HepG2 (cell line): ENCODE results near the gene MAPK12. TPM values are rescaled to one million over a fixed set of nuclear protein-coding genes. Genes with fewer than 3 reads are reported as not detected.

Experiments
- CHD2 ChIP-seq: IDR thresholded peaks from 2 replicates; pipeline ENCODE4 v1.6.1; 2011; ENCODE audit warnings: low read depth, low read length, improper control_type of control experiment
- E2F1 ChIP-seq: sonication (generic); formaldehyde crosslinking; IDR thresholded peaks from 2 replicates; pipeline ENCODE4 v1.5.0; 2020; ENCODE audit warnings: missing genetic modification reagents
- GABPA ChIP-seq, 2 experiments: IDR thresholded peaks; 2 replicates each; pipeline ENCODE4 v1.6.1; 2011 to 2016; ENCODE audit warnings: low read depth in 2 of 2, low read length in 1 of 2, missing biosample characterization in 1 of 2, missing genetic modification characterization in 1 of 2
- GZF1 ChIP-seq: sonication (generic); formaldehyde crosslinking; IDR thresholded peaks from 2 replicates; pipeline ENCODE4 v1.5.1; 2020; ENCODE audit warnings: mild to moderate bottlenecking, missing genetic modification reagents
- HINFP ChIP-seq: sonication (generic); formaldehyde crosslinking; IDR thresholded peaks from 2 replicates; pipeline ENCODE4 v1.4.0; 2020; ENCODE audit warnings: low read depth, mild to moderate bottlenecking, missing genetic modification reagents
- IKZF1 ChIP-seq: fragments of 450-650 bp; IDR thresholded peaks from 2 replicates; pipeline ENCODE4 v1.7.1; 2016
- MAF1 ChIP-seq: sonication (generic); formaldehyde crosslinking; IDR thresholded peaks from 2 replicates; pipeline ENCODE4 v1.5.0; 2020; ENCODE audit warnings: missing genetic modification reagents, borderline replicate concordance
- MIXL1 ChIP-seq: IDR thresholded peaks from 2 replicates; pipeline ENCODE4 v1.6.1; 2016
- RARG ChIP-seq: sonication (generic); formaldehyde crosslinking; IDR thresholded peaks from 2 replicates; pipeline ENCODE4 v1.4.0; 2020; ENCODE audit warnings: low read depth, mild to moderate bottlenecking, missing genetic modification reagents
- SRY ChIP-seq: sonication (generic); formaldehyde crosslinking; IDR thresholded peaks from 2 replicates; pipeline ENCODE4 v1.8.0; 2022; ENCODE audit warnings: mild to moderate bottlenecking, missing genetic modification reagents
- TCF7 ChIP-seq: sonication (generic); IDR thresholded peaks from 2 replicates; pipeline ENCODE4 v1.6.1; 2016; ENCODE audit warnings: antibody characterized with exemption, low read depth
- ZNF101 ChIP-seq: sonication (generic); formaldehyde crosslinking; IDR thresholded peaks from 2 replicates; pipeline ENCODE4 v1.4.0; 2020; ENCODE audit warnings: mild to moderate bottlenecking, low read depth, missing genetic modification reagents, borderline replicate concordance
- ZNF263 ChIP-seq: sonication (generic); formaldehyde crosslinking; IDR thresholded peaks from 2 replicates; pipeline ENCODE4 v1.4.0; 2020; ENCODE audit warnings: missing genetic modification reagents
- ZNF343 ChIP-seq: sonication (generic); formaldehyde crosslinking; IDR thresholded peaks from 2 replicates; pipeline ENCODE4 v1.4.0; 2020; ENCODE audit warnings: mild to moderate bottlenecking, missing genetic modification reagents
- ZNF562 ChIP-seq: sonication (generic); formaldehyde crosslinking; IDR thresholded peaks from 2 replicates; pipeline ENCODE4 v1.8.0; 2022; ENCODE audit warnings: missing genetic modification reagents, borderline replicate concordance
- ZNF780A ChIP-seq: sonication (generic); formaldehyde crosslinking; IDR thresholded peaks from 2 replicates; pipeline ENCODE4 v1.8.0; 2022; ENCODE audit warnings: mild to moderate bottlenecking, missing genetic modification reagents, moderate library complexity
- polyA plus RNA-seq, 8 experiments: library from polyadenylated mRNA; depleted of rRNA in 3 of 8; stranded (reverse) in 7 of 8; unstranded in 1 of 8; fragments of >200 nt; fragmentation: Illumina TruSeq in 4 of 8; extraction: Trizol in 4 of 8; gene quantifications; 2 replicates each; pipeline versions ENCODE4 v1.2.1 to v1.2.3, GENCODE V29; 2011 to 2016; ENCODE audit warnings: low read depth in 4 of 8, missing spikeins in 1 of 8, mixed read lengths in 1 of 8; ENCODE audit not compliant: insufficient read depth in 1 of 8
- total RNA-seq, 5 experiments: library from RNA; depleted of rRNA; stranded (reverse); fragments of >200 nt; fragmentation: Illumina TruSeq; extraction: Trizol; gene quantifications; 2 replicates each; pipeline ENCODE4 v1.2.3, GENCODE V29; 2016; ENCODE audit warnings: low read depth in 1 of 5
- TF ChIP-seq, protein P1 (sequence below): IDR thresholded peaks from 2 replicates; pipeline ENCODE4 v1.6.1; 2016; ENCODE audit warnings: control low read depth
- TF ChIP-seq, protein P2 (sequence below): sonication (generic); formaldehyde crosslinking; IDR thresholded peaks from 2 replicates; pipeline ENCODE4 v1.4.0; 2020; ENCODE audit warnings: missing genetic modification reagents
- TF ChIP-seq, protein P3 (sequence below): sonication (generic); formaldehyde crosslinking; IDR thresholded peaks from 2 replicates; pipeline ENCODE4 v1.4.0; 2020; ENCODE audit warnings: missing genetic modification reagents

MAPK12 gene
- total and polyA plus RNA-seq, 2 of the 13 experiments (the other 11 are each of a cell fraction or from before 2014, with no cell fraction given), result 22.2 to 23.3 TPM

DNA sequence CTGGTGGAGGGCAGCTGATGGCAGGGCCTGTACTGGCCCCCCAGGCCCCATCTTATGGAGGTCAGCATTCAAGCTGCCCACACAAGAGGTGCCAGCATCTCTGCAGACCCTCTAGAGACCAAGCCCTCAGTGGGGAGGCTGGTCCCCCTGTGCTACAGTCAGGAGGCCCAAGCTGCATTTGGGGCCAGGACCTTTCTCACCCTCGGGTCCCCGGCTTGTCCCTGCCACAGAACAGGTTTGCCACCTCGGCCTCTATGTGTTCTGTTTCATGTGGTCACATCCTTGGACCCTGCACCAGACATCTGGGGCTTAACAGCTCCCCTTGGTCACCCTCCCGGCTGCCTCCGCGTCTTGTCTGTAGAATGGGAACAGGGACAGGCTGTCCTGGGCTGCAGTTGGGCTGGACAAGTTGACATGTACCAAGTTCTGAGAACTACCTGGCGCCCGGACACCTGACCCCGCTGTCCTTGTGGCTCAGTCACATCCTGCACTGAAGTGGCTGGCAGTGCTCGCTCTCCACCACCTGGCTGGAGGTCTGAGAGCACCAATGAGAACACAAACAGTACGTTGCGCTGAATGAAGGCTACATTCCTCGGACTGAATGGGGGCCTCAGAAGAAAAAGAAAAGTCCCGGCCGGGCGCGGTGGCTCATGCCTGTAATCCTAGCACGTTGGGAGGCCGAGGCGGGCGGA, 48.7 kb upstream of the MAPK12 start (continued):
- TF ChIP-seq, protein P1, sequence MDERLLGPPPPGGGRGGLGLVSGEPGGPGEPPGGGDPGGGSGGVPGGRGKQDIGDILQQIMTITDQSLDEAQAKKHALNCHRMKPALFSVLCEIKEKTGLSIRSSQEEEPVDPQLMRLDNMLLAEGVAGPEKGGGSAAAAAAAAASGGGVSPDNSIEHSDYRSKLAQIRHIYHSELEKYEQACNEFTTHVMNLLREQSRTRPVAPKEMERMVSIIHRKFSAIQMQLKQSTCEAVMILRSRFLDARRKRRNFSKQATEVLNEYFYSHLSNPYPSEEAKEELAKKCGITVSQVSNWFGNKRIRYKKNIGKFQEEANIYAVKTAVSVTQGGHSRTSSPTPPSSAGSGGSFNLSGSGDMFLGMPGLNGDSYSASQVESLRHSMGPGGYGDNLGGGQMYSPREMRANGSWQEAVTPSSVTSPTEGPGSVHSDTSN, result no peak
- TF ChIP-seq SRY (CRISPR knock-in tag) (no peak), HINFP (CRISPR knock-in tag) (no peak), IKZF1 (no peak), ZNF343 (CRISPR knock-in tag) (no peak), ZNF780A (CRISPR knock-in tag) (no peak), GZF1 (CRISPR knock-in tag) (no peak), CHD2 (no peak), TCF7 (no peak), GABPA (IDR thresholded peaks at IDR 0.05; ENCODE audit: low read depth, low read length) (no peak), GABPA (CRISPR knock-in tag; IDR thresholded peaks at IDR 0.05; ENCODE audit: low read depth) (no peak), MIXL1 (no peak), ZNF101 (CRISPR knock-in tag) (no peak), ZNF562 (CRISPR knock-in tag) (no peak), E2F1 (no peak), MAF1 (CRISPR knock-in tag) (no peak), RARG (CRISPR knock-in tag) (no peak), ZNF263 (CRISPR knock-in tag) (no peak)
- TF ChIP-seq, protein P2, sequence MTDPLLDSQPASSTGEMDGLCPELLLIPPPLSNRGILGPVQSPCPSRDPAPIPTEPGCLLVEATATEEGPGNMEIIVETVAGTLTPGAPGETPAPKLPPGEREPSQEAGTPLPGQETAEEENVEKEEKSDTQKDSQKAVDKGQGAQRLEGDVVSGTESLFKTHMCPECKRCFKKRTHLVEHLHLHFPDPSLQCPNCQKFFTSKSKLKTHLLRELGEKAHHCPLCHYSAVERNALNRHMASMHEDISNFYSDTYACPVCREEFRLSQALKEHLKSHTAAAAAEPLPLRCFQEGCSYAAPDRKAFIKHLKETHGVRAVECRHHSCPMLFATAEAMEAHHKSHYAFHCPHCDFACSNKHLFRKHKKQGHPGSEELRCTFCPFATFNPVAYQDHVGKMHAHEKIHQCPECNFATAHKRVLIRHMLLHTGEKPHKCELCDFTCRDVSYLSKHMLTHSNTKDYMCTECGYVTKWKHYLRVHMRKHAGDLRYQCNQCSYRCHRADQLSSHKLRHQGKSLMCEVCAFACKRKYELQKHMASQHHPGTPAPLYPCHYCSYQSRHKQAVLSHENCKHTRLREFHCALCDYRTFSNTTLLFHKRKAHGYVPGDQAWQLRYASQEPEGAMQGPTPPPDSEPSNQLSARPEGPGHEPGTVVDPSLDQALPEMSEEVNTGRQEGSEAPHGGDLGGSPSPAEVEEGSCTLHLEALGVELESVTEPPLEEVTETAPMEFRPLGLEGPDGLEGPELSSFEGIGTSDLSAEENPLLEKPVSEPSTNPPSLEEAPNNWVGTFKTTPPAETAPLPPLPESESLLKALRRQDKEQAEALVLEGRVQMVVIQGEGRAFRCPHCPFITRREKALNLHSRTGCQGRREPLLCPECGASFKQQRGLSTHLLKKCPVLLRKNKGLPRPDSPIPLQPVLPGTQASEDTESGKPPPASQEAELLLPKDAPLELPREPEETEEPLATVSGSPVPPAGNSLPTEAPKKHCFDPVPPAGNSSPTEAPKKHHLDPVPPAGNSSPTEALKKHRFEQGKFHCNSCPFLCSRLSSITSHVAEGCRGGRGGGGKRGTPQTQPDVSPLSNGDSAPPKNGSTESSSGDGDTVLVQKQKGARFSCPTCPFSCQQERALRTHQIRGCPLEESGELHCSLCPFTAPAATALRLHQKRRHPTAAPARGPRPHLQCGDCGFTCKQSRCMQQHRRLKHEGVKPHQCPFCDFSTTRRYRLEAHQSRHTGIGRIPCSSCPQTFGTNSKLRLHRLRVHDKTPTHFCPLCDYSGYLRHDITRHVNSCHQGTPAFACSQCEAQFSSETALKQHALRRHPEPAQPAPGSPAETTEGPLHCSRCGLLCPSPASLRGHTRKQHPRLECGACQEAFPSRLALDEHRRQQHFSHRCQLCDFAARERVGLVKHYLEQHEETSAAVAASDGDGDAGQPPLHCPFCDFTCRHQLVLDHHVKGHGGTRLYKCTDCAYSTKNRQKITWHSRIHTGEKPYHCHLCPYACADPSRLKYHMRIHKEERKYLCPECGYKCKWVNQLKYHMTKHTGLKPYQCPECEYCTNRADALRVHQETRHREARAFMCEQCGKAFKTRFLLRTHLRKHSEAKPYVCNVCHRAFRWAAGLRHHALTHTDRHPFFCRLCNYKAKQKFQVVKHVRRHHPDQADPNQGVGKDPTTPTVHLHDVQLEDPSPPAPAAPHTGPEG (CRISPR knock-in tag), result 0 out of 2 replicates have a peak, but pooled peaks have one; percentile 21
- TF ChIP-seq, protein P3, sequence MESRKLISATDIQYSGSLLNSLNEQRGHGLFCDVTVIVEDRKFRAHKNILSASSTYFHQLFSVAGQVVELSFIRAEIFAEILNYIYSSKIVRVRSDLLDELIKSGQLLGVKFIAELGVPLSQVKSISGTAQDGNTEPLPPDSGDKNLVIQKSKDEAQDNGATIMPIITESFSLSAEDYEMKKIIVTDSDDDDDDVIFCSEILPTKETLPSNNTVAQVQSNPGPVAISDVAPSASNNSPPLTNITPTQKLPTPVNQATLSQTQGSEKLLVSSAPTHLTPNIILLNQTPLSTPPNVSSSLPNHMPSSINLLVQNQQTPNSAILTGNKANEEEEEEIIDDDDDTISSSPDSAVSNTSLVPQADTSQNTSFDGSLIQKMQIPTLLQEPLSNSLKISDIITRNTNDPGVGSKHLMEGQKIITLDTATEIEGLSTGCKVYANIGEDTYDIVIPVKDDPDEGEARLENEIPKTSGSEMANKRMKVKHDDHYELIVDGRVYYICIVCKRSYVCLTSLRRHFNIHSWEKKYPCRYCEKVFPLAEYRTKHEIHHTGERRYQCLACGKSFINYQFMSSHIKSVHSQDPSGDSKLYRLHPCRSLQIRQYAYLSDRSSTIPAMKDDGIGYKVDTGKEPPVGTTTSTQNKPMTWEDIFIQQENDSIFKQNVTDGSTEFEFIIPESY (CRISPR knock-in tag), result 0 out of 2 replicates have a peak, but pooled peaks have one; percentile 29
